Mucosa of rectum (tissue), 2 donors: ENCODE results near the gene SYNPO2L.
"Not testable (repeated sequence)": the region's sequence is repeated elsewhere in the genome, so short reads cannot be mapped to it uniquely, and the experiment has no call there.

Experiments
- H3K27ac ChIP-seq, 2 donors: one replicate each; pipeline ENCODE4 v1.7.0; 2013; ENCODE audit warnings: inconsistent platforms in 2 of 2, low read depth in 2 of 2, low read length in 2 of 2
- H3K27me3 ChIP-seq, 2 donors: one replicate each; pipeline ENCODE4 v1.7.0; 2013; ENCODE audit warnings: low read length in 2 of 2; ENCODE audit not compliant: control insufficient read depth in 2 of 2, insufficient read depth in 2 of 2
- H3K36me3 ChIP-seq, 2 donors: one replicate each; pipeline ENCODE4 v1.7.0; 2013; ENCODE audit warnings: low read length in 2 of 2; ENCODE audit not compliant: control insufficient read depth in 2 of 2, insufficient read depth in 2 of 2
- H3K4me1 ChIP-seq, 2 donors: one replicate each; pipeline ENCODE4 v1.7.0; 2013; ENCODE audit warnings: low read length in 2 of 2, mild to moderate bottlenecking in 1 of 2; ENCODE audit not compliant: control insufficient read depth in 2 of 2, insufficient read depth in 2 of 2
- H3K4me3 ChIP-seq, 2 donors: one replicate each; pipeline ENCODE4 v1.7.0; 2013; ENCODE audit warnings: low read length in 2 of 2
- H3K9ac ChIP-seq, 2 donors: one replicate each; pipeline ENCODE4 v1.7.0; 2013; ENCODE audit warnings: low read length in 2 of 2, low read depth in 1 of 2, mild to moderate bottlenecking in 1 of 2
- H3K9me3 ChIP-seq, 2 donors: one replicate each; pipeline ENCODE4 v1.7.0; 2013; ENCODE audit warnings: low read length in 2 of 2; ENCODE audit not compliant: control insufficient read depth in 2 of 2
- donor health status: healthy.
- donor health status: Normal muscosa, but diverticular disease.

The SYNPO2L gene

GRCh38 chr10:73655990-73656298, at the start of gene SYNPO2L:
TSS of gene SYNPO2L (minus strand) at chr10:73656029. CDS start at chr10:73655922, 107 bp downstream.
- Histone ChIP-seq H3K4me3 (no peak within 1 kb of the TSS), H3K36me3 (no peaks in the 10 kb centered on the region), H3K27ac (no peak within 1 kb of the TSS), H3K9ac (no peak within 1 kb of the TSS), H3K9me3 (no peaks in the 10 kb centered on the region), H3K4me1 (peaks cover 0 to 5% of the 10 kb centered on the region in 2 donors), H3K27me3 (no peaks in the 10 kb centered on the region)

GRCh38 chr10:73703924-73704323, 48.1 kb upstream of the SYNPO2L start:
- H3K9ac ChIP-seq, H3K9me3 ChIP-seq, H3K27ac ChIP-seq, H3K4me3 ChIP-seq, H3K36me3 ChIP-seq, H3K4me1 ChIP-seq, H3K27me3 ChIP-seq: not testable (repeated sequence)

GRCh38 chr10:73698819-73699218, 43.0 kb upstream of the SYNPO2L start:
- not testable (repeated sequence) for H3K27ac ChIP-seq, H3K4me3 ChIP-seq, H3K36me3 ChIP-seq, H3K27me3 ChIP-seq, H3K9me3 ChIP-seq, H3K9ac ChIP-seq, H3K4me1 ChIP-seq

GRCh38 chr10:73697675-73698159, 41.9 kb upstream of the SYNPO2L start, which contains the start of gene AGAP5:
TSS of gene AGAP5 (minus strand) at chr10:73698109. CDS start at chr10:73697755, 354 bp downstream.
- H3K4me3 ChIP-seq, H3K9ac ChIP-seq, H3K36me3 ChIP-seq, H3K27ac ChIP-seq, H3K9me3 ChIP-seq, H3K27me3 ChIP-seq, H3K4me1 ChIP-seq: not testable (repeated sequence)

- not testable (repeated sequence) for H3K4me3 ChIP-seq, H3K36me3 ChIP-seq, H3K4me1 ChIP-seq, H3K27me3 ChIP-seq, H3K27ac ChIP-seq, H3K9ac ChIP-seq, H3K9me3 ChIP-seq
These were observed 39.5 kb upstream of the SYNPO2L start for GRCh38 chr10:73695302-73695701.

GRCh38 chr10:73690755-73691154, 34.9 kb upstream of the SYNPO2L start:
- not testable (repeated sequence) for H3K4me3 ChIP-seq, H3K9me3 ChIP-seq, H3K4me1 ChIP-seq, H3K36me3 ChIP-seq, H3K27me3 ChIP-seq, H3K9ac ChIP-seq, H3K27ac ChIP-seq

GRCh38 chr10:73689596-73689995, 33.8 kb upstream of the SYNPO2L start:
- H3K36me3 ChIP-seq, H3K9me3 ChIP-seq, H3K27me3 ChIP-seq, H3K27ac ChIP-seq, H3K4me3 ChIP-seq, H3K4me1 ChIP-seq, H3K9ac ChIP-seq: not testable (repeated sequence)

- H3K9me3 ChIP-seq, H3K27me3 ChIP-seq, H3K36me3 ChIP-seq, H3K4me1 ChIP-seq, H3K4me3 ChIP-seq, H3K27ac ChIP-seq, H3K9ac ChIP-seq: not testable (repeated sequence)
These were observed 31.8 kb upstream of the SYNPO2L start for GRCh38 chr10:73687641-73688040.

GRCh38 chr10:73674546-73674945, 18.7 kb upstream of the SYNPO2L start:
- H3K4me3 ChIP-seq, H3K9me3 ChIP-seq, H3K9ac ChIP-seq, H3K4me1 ChIP-seq, H3K27ac ChIP-seq, H3K36me3 ChIP-seq, H3K27me3 ChIP-seq: not testable (repeated sequence)

- H3K4me3 ChIP-seq, H3K27ac ChIP-seq, H3K36me3 ChIP-seq, H3K9ac ChIP-seq, H3K9me3 ChIP-seq, H3K4me1 ChIP-seq, H3K27me3 ChIP-seq: not testable (repeated sequence)
These were observed 12.5 kb upstream of the SYNPO2L start for GRCh38 chr10:73668378-73668777.

GRCh38 chr10:73666153-73666809, 10.5 kb upstream of the SYNPO2L start:
- not testable (repeated sequence) for H3K36me3 ChIP-seq, H3K9ac ChIP-seq, H3K4me1 ChIP-seq, H3K27me3 ChIP-seq, H3K27ac ChIP-seq, H3K4me3 ChIP-seq, H3K9me3 ChIP-seq
